Measurements from ENCODE around the gene EEF1A2. TPM values are rescaled to one million over a fixed set of nuclear protein-coding genes. Genes with fewer than 3 reads are reported as not detected.

The EEF1A2 gene
- total RNA-seq: 0.67 TPM
- long read RNA-seq, partial matches to known transcripts: 1 of 2 reads
- long read RNA-seq, other reads (novel, unspliced or antisense): 0 of 2 reads

DNA sequence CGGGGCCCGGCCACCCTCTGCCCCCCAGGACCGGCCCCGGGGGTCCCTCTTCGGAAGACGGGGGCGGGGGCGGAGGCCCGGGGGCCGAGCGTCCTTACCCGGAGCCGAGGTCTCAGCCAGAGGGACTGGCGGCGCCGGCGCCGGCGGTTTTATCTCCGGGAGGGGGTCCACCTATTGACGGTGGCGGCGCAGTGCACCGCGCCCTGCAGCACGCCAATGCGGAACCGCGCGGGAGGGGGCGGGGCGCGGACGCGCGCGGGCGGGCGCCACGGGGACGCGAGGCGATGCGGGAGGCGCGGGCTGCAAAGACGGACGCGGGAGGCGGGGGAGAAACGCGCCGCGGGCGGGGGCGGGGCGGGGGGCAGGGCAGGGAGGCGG lies at the start of gene EEF1A2:
TSS of gene EEF1A2 (minus strand) at position 124 of the 378 bp plus-strand sequence. CDS start 1,320 bp downstream, outside the sequence.
- peak within 1 kb of the TSS; percentile 26 for H3K4me3 ChIP-seq
- no peaks in the 10 kb centered on the region for H3K36me3 ChIP-seq
- intact Hi-C loops (cut with DNase I): no loop called here
- H3K27me3 ChIP-seq: peaks cover 40% of the 10 kb centered on the region
- DNase-seq: peak; percentile 68
- TF ChIP-seq, protein P1, sequence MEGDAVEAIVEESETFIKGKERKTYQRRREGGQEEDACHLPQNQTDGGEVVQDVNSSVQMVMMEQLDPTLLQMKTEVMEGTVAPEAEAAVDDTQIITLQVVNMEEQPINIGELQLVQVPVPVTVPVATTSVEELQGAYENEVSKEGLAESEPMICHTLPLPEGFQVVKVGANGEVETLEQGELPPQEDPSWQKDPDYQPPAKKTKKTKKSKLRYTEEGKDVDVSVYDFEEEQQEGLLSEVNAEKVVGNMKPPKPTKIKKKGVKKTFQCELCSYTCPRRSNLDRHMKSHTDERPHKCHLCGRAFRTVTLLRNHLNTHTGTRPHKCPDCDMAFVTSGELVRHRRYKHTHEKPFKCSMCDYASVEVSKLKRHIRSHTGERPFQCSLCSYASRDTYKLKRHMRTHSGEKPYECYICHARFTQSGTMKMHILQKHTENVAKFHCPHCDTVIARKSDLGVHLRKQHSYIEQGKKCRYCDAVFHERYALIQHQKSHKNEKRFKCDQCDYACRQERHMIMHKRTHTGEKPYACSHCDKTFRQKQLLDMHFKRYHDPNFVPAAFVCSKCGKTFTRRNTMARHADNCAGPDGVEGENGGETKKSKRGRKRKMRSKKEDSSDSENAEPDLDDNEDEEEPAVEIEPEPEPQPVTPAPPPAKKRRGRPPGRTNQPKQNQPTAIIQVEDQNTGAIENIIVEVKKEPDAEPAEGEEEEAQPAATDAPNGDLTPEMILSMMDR (IDR thresholded peaks at IDR 0.05): no peak
- no peak for ATAC-seq
- H3K9me3 ChIP-seq: no peaks in the 10 kb centered on the region
- H3K27ac ChIP-seq: no peak within 1 kb of the TSS
- H3K4me1 ChIP-seq: peaks cover 11% of the 10 kb centered on the region

DNA sequence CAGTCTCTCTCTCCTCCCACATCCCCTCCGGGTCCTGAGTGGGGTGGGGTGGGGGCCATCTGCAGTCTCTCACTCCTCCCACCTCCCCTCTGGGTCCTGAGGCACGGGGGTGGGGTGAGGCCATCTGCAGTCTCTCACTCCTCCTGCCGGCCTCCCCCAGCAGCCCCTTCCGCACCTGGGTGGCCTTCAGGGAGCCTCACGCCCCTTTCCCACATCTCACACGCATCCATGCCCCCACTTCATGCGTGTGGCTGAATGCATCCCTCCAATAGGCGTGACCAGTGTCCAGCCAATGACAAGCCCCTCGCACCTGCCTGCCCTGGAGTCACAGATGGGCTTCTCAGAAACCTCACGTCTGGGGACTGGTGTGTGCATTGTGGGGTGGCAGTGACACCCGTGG lies 49.7 kb upstream of the EEF1A2 start:
- intact Hi-C loops (cut with DNase I): no loop called here
- H3K27me3 ChIP-seq: peaks cover 27% of the 10 kb centered on the region
- TF ChIP-seq, protein P1 (IDR thresholded peaks at IDR 0.05): no peak
- H3K4me1 ChIP-seq: peaks cover under 1% of the 10 kb centered on the region
- DNase-seq (no peak), ATAC-seq (no peak)
- no peak overlapping the region for H3K27ac ChIP-seq
- no peak overlapping the region for H3K4me3 ChIP-seq
- H3K36me3 ChIP-seq: no peaks in the 10 kb centered on the region
- H3K9me3 ChIP-seq: no peaks in the 10 kb centered on the region

DNA sequence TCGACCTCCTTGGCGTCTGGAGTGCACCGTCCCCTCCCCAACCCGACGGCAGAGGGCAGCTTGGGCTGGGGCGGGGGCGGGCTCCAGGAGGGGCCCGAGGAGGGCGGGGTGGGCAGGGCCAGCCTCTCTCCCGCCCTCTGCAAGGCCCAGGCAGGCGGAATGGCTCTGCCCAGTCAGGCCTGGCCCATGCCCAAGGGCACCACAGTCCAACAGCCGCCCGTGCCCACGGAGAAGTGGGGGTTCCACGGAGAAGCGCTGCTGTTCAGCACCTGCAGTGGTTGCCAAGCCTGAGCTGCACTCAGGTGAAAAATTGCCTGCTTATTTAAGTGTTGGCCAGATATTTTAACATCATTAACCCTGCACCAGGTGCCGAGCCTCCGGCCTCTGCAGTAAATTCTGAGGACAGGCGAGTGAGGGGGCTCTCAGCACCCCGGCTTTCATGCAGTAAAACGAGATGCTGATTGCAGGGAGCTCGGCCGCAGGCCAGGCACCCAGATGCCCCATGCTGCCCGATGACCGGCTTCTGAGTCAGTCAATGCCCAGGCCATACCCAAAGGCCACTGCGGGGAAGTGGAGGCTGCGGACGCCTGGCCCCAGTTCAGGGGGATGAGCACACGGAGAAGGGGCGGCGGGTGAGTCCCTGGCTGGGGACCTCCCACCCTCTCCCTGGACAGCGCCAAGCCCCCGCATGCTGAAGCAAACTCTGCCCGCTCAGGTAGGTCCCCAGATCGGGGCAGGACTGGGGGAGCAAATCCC lies 49.0 kb upstream of the EEF1A2 start, which contains the start of gene SRMS:
TSS of gene SRMS (minus strand) at position 25 of the 756 bp plus-strand sequence. CDS start 286 bp downstream, outside the sequence.
- Histone ChIP-seq H3K27me3 (peaks cover 27% of the 10 kb centered on the region), H3K4me1 (no peaks in the 10 kb centered on the region), H3K27ac (no peak within 1 kb of the TSS), H3K36me3 (no peaks in the 10 kb centered on the region), H3K4me3 (no peak within 1 kb of the TSS), H3K9me3 (no peaks in the 10 kb centered on the region)
- TF ChIP-seq, protein P1 (IDR thresholded peaks at IDR 0.05): no peak
- ATAC-seq: no peak
- DNase-seq: no peak
- intact Hi-C loops (cut with DNase I): no loop called here

DNA sequence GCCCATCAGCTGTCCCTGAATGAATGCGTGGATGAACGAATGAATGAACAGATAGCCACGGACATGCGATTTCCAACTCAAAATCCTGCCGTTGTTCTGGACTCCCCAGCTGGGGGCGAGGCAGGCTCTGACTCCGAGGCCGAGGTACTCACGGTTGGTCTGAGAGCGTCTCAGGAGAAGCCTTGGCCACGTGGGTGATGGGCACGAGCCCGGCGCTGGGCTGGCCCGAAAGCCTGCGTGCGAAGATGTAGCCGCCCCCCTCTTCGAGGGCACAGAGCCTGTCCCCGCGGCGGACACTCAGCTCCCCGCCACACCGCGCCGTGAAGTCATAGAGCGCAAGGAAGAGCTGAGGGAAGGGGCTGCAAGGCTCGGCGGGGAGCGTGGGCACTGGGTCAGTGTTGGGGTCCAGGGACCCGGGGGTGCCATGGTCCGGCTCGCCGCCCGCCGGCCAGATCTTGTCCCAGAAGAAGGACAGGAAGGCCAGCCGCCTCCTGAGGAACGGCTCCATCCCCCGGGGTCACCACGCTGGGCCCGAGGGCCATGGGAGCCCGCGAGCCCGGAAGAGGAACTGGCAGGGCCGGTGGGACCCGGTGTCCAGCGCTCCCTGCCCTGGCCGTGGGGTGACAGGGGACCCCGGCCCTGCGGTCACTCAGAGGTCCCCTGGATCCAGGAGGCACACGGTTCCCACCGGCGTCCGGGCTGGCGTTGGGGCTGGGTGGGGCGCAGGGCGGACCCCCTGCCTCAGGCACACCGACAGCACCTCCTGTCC lies 48.3 kb upstream of the EEF1A2 start:
- no peaks in the 10 kb centered on the region for H3K36me3 ChIP-seq
- TF ChIP-seq, protein P1 (IDR thresholded peaks at IDR 0.05): no peak
- ATAC-seq (no peak), DNase-seq (no peak)
- H3K27me3 ChIP-seq: peaks cover 27% of the 10 kb centered on the region
- no peak overlapping the region for H3K4me3 ChIP-seq
- H3K27ac ChIP-seq: no peak overlapping the region
- no peaks in the 10 kb centered on the region for H3K9me3 ChIP-seq
- H3K4me1 ChIP-seq: no peaks in the 10 kb centered on the region
- intact Hi-C loops (cut with DNase I): no loop called here

DNA sequence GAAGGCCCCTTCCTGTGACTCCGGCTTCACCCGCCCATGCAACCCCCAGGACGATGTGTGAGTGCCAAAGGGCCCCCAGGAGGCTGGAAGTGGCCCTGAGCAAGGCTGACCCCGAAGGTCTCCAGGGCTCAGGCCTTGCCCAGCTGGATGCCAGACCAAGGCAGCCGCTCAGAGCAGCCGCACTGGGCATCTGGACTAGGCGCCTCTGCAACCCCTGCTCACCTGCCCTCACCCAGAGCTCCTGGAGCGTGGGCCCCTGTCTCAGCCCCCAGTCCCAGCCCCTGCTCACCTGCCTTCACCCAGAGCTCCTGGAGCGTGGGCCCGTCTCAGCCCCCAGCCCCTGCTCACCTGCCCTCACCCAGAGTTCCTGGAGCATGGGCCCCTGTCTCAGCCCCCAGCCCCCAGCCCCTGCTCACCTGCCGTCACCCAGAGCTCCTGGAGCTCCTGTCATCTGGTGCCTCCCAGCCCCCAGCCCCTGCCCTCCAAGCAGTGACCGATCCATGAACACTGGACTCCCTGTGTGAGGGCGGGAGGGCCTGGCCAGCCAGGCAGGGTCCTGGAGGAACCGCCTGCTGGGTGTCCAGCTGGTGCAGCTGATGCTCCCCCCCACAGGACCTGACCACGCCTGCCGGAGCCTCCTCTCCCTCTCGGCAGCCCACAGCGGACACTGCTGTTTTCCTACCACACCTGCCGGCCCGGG lies 47.5 kb upstream of the EEF1A2 start:
- Histone ChIP-seq H3K4me1 (no peaks in the 10 kb centered on the region), H3K27ac (no peak overlapping the region), H3K27me3 (peaks cover 27% of the 10 kb centered on the region), H3K36me3 (no peaks in the 10 kb centered on the region), H3K9me3 (no peaks in the 10 kb centered on the region), H3K4me3 (no peak overlapping the region)
- DNase-seq: no peak
- no peak for ATAC-seq
- TF ChIP-seq, protein P1 (IDR thresholded peaks at IDR 0.05): no peak
- intact Hi-C loops (cut with DNase I): no loop called here
